ENCODE measurements around the gene MCFD2. TPM values are rescaled to one million over a fixed set of nuclear protein-coding genes. Genes with fewer than 3 reads are reported as not detected.

Gene MCFD2
- total RNA-seq, 1 experiment from 2014 or later: 90.5 TPM

- CTCF ChIA-PET: no interaction called here
- no peak overlapping the region for H3K4me3 ChIP-seq (ENCODE audit: low read depth, low read length, poor library complexity, severe bottlenecking)
- intact Hi-C loops (cut with micrococcal nuclease; ENCODE audit: unreplicated experiment): no loop called here
- no TSS peak for BruUV-seq (replicated peaks)
- H3K27ac ChIP-seq (ENCODE audit: low read depth, low read length, poor library complexity, severe bottlenecking): no peak overlapping the region
- H3K27me3 ChIP-seq (replicated peaks; ENCODE audit: insufficient read depth, low read depth, low read length, poor library complexity): no peaks in the 10 kb centered on the region
- H3K4me1 ChIP-seq (ENCODE audit: insufficient read depth, low read length, poor library complexity, severe bottlenecking): peaks cover 5% of the 10 kb centered on the region
- H3K9me3 ChIP-seq (ENCODE audit: low read depth, low read length, poor library complexity, severe bottlenecking): no peaks in the 10 kb centered on the region
- TF ChIP-seq EZH2 (IDR thresholded peaks at IDR 0.05; ENCODE audit: borderline replicate concordance, low read depth, low read length, poor library complexity, severe bottlenecking) (no peak), CTCF (conservative IDR thresholded peaks at IDR 0.05; ENCODE audit: low read depth, low read length) (no peak)
- H3K36me3 ChIP-seq (ENCODE audit: insufficient read depth, low read length, poor library complexity, severe bottlenecking): no peaks in the 10 kb centered on the region
- POLR2A ChIA-PET (ENCODE audit: low non-redundant PET): no interaction called here
- no peak for DNase-seq (ENCODE audit: low spot score)
These were observed 57.5 kb downstream of the MCFD2 start for GRCh38 chr2:46857871-46858701.

GRCh38 chr2:46856336-46856735, 59.3 kb downstream of the MCFD2 start:
- POLR2A ChIA-PET (ENCODE audit: low non-redundant PET): no interaction called here
- H3K27me3 ChIP-seq (replicated peaks; ENCODE audit: insufficient read depth, low read depth, low read length, poor library complexity): no peaks in the 10 kb centered on the region
- BruUV-seq (replicated peaks): no TSS peak
- no peak overlapping the region for H3K4me3 ChIP-seq (ENCODE audit: low read depth, low read length, poor library complexity, severe bottlenecking)
- intact Hi-C loops (cut with micrococcal nuclease; ENCODE audit: unreplicated experiment): no loop called here
- TF ChIP-seq CTCF (conservative IDR thresholded peaks at IDR 0.05; ENCODE audit: low read depth, low read length): no peak
- no peak for TF ChIP-seq EZH2 (IDR thresholded peaks at IDR 0.05; ENCODE audit: borderline replicate concordance, low read depth, low read length, poor library complexity, severe bottlenecking)
- H3K36me3 ChIP-seq (ENCODE audit: insufficient read depth, low read length, poor library complexity, severe bottlenecking): no peaks in the 10 kb centered on the region
- H3K27ac ChIP-seq (ENCODE audit: low read depth, low read length, poor library complexity, severe bottlenecking): no peak overlapping the region
- H3K4me1 ChIP-seq (ENCODE audit: insufficient read depth, low read length, poor library complexity, severe bottlenecking): peaks cover 5% of the 10 kb centered on the region
- CTCF ChIA-PET: no interaction called here
- no peaks in the 10 kb centered on the region for H3K9me3 ChIP-seq (ENCODE audit: low read depth, low read length, poor library complexity, severe bottlenecking)
- no peak for DNase-seq (ENCODE audit: low spot score)

- no peaks in the 10 kb centered on the region for H3K9me3 ChIP-seq (ENCODE audit: low read depth, low read length, poor library complexity, severe bottlenecking)
- CTCF ChIA-PET: no interaction called here
- BruUV-seq (replicated peaks): no TSS peak
- TF ChIP-seq EZH2 (IDR thresholded peaks at IDR 0.05; ENCODE audit: borderline replicate concordance, low read depth, low read length, poor library complexity, severe bottlenecking) (no peak), CTCF (conservative IDR thresholded peaks at IDR 0.05; ENCODE audit: low read depth, low read length) (no peak)
- intact Hi-C loops (cut with micrococcal nuclease; ENCODE audit: unreplicated experiment): no loop called here
- POLR2A ChIA-PET (ENCODE audit: low non-redundant PET): no interaction called here
- DNase-seq (ENCODE audit: low spot score): no peak
- H3K27ac ChIP-seq (ENCODE audit: low read depth, low read length, poor library complexity, severe bottlenecking): no peak overlapping the region
- H3K4me1 ChIP-seq (ENCODE audit: insufficient read depth, low read length, poor library complexity, severe bottlenecking): peaks cover 5% of the 10 kb centered on the region
- H3K36me3 ChIP-seq (ENCODE audit: insufficient read depth, low read length, poor library complexity, severe bottlenecking): no peaks in the 10 kb centered on the region
- no peaks in the 10 kb centered on the region for H3K27me3 ChIP-seq (replicated peaks; ENCODE audit: insufficient read depth, low read depth, low read length, poor library complexity)
- no peak overlapping the region for H3K4me3 ChIP-seq (ENCODE audit: low read depth, low read length, poor library complexity, severe bottlenecking)
These were observed 59.8 kb downstream of the MCFD2 start for GRCh38 chr2:46855805-46856204.

Measured in A673 (cell line).